ENCODE data around the gene CMIP. TPM values are rescaled to one million over a fixed set of nuclear protein-coding genes. Genes with fewer than 3 reads are reported as not detected.

Gene CMIP
- total and polyA plus RNA-seq, 3 donors from 2014 or later, result 34.9 to 72.5 (median 42.0) TPM

DNA sequence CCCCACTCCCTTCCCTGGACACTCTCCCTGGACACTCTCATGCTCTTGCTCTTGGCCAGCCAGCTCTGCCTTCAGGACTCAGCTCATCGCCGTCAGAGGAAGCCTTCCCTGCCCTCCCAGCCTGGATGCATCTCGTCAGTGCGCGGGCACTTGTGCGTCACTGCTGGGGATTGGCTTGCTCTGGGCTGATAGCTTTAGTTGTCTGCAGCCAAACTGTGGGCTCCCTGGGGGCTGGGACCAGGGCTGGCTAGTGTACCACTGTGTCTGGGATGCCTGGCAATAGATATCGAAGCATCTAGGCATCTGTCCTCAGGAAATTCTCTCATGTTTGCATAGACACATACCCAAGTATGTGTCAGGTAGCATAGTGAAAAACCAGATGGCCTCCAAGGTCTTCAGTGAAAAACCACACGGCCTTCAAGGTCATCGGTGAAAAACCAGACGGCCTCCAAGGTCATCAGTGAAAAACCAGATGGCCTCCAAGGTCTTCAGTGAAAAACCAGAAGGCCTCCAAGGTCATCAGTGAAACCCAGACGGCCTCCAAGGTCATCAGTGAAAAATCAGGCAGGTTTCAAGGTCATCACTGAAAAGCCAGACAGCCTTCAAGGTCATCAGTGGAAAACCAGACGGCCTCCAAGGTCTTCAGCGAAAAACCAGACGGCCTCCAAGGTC is 72.0 kb downstream of the CMIP start:
- Histone ChIP-seq H3K27ac (no peak overlapping the region), H3K36me3 (ENCODE audit: low read depth, missing control alignments) (no peaks in the 10 kb centered on the region), H3K4me1 (peaks cover 8% of the 10 kb centered on the region), H3K27me3 (no peaks in the 10 kb centered on the region), H3K9me3 (no peaks in the 10 kb centered on the region), H3K4me3 (no peak overlapping the region)
- TF ChIP-seq POLR2A (IDR thresholded peaks at IDR 0.05), result no peak
- TF ChIP-seq, protein P1, sequence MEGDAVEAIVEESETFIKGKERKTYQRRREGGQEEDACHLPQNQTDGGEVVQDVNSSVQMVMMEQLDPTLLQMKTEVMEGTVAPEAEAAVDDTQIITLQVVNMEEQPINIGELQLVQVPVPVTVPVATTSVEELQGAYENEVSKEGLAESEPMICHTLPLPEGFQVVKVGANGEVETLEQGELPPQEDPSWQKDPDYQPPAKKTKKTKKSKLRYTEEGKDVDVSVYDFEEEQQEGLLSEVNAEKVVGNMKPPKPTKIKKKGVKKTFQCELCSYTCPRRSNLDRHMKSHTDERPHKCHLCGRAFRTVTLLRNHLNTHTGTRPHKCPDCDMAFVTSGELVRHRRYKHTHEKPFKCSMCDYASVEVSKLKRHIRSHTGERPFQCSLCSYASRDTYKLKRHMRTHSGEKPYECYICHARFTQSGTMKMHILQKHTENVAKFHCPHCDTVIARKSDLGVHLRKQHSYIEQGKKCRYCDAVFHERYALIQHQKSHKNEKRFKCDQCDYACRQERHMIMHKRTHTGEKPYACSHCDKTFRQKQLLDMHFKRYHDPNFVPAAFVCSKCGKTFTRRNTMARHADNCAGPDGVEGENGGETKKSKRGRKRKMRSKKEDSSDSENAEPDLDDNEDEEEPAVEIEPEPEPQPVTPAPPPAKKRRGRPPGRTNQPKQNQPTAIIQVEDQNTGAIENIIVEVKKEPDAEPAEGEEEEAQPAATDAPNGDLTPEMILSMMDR (IDR thresholded peaks at IDR 0.05), result no peak
- 64 to 67% methylated on average over 13 to 14 of the region's 14 CpGs for WGBS, 2 donors
- intact Hi-C loops (cut with DNase I; ENCODE audit: low total_unique reads), result no loop called here
- peak; percentile 27 for DNase-seq

DNA sequence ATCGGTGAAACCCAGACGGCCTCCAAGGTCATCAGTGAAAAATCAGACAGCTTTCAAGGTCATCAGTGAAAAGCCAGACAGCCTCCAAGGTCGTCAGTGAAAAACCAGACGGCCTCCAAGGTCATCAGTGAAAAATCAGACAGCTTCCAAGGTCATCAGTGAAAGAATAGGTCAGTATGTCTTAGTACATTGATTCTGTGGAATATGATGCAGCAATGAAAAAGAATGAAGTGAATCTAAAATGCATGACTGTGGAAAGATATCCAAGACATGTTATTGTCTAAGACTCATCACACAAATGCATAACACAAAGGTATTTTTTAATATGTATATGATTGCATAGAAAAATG is 72.5 kb downstream of the CMIP start:
- intact Hi-C loops (cut with DNase I; ENCODE audit: low total_unique reads), result no loop called here
- Histone ChIP-seq H3K27ac (no peak overlapping the region), H3K27me3 (no peaks in the 10 kb centered on the region), H3K9me3 (no peaks in the 10 kb centered on the region), H3K36me3 (ENCODE audit: low read depth, missing control alignments) (no peaks in the 10 kb centered on the region), H3K4me1 (peaks cover 8% of the 10 kb centered on the region), H3K4me3 (no peak overlapping the region)
- WGBS, 2 donors, result 65 to 78% methylated on average over 4 of the region's 4 CpGs
- DNase-seq, result no peak
- TF ChIP-seq, protein P1 (IDR thresholded peaks at IDR 0.05), result no peak

DNA sequence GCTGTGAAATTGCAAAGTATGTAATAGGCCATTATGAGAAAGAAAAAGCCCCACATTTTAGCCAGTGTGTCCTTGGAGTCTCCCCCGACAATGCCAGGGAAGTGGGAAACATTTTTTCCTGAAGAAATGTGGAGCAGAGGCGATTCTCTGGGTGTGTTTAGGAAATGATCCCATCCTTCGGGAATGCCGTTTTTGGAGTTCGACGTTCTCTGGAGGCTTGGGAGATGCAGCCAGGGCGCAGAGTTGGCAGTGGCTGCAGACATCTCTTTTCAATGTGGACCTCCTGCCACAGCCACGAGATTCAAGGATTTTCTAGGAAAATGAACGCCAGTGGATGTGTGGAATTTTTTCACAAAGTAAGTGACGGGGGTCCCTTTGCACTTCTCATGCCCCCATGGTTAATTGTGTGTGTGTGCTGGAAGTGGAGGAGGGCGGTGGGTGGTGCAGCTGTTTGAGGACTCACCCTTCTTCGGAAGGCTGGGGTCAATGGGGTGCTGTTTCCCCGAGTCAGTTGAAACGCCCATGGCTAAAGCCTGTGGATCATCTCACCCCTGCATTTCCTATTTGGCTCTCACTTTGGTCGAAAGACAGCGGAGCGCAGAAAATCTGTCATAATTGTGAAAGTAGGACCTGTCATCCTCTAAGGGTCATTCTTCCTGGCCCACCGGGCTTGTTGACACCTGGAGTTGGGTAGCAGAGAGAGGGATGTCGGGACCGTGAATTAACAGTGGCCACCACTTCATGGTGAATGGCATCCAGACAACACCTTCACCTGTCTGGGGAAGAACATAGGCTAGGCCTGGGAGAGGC is 73.2 kb downstream of the CMIP start:
- WGBS, 2 donors, result 80 to 83% methylated on average over 20 of the region's 20 CpGs
- no peak overlapping the region for H3K4me3 ChIP-seq
- intact Hi-C loops (cut with DNase I; ENCODE audit: low total_unique reads), result no loop called here
- H3K36me3 ChIP-seq (ENCODE audit: low read depth, missing control alignments), result no peaks in the 10 kb centered on the region
- H3K27me3 ChIP-seq, result no peaks in the 10 kb centered on the region
- H3K4me1 ChIP-seq, result peaks cover 7% of the 10 kb centered on the region
- no peak overlapping the region for H3K27ac ChIP-seq
- no peaks in the 10 kb centered on the region for H3K9me3 ChIP-seq
- TF ChIP-seq, protein P1 (IDR thresholded peaks at IDR 0.05), result no peak
- TF ChIP-seq POLR2A (IDR thresholded peaks at IDR 0.05), result no peak
- DNase-seq, result no peak

GRCh38 chr16:81518439-81518757 is 73.8 kb downstream of the CMIP start:
- no peak for DNase-seq
- H3K27me3 ChIP-seq, result no peaks in the 10 kb centered on the region
- no peaks in the 10 kb centered on the region for H3K36me3 ChIP-seq (ENCODE audit: low read depth, missing control alignments)
- no peak overlapping the region for H3K4me3 ChIP-seq
- TF ChIP-seq POLR2A (IDR thresholded peaks at IDR 0.05), result no peak
- TF ChIP-seq, protein P1 (IDR thresholded peaks at IDR 0.05), result no peak
- intact Hi-C loops (cut with DNase I; ENCODE audit: low total_unique reads), result no loop called here
- 70 to 80% methylated on average over 7 to 8 of the region's 8 CpGs for WGBS, 2 donors
- H3K4me1 ChIP-seq, result peaks cover under 1% of the 10 kb centered on the region
- no peak overlapping the region for H3K27ac ChIP-seq
- no peaks in the 10 kb centered on the region for H3K9me3 ChIP-seq
